ENCODE data around the gene KIRREL3.

The KIRREL3 gene

GRCh38 chr11:126467471-126467870 lies 533.1 kb downstream of the KIRREL3 start:
- H3K4me3 ChIP-seq (ENCODE audit: low read length): no peak overlapping the region
- no peak for TF ChIP-seq CTCF (conservative IDR thresholded peaks at IDR 0.05; ENCODE audit: low read length)
- DNase-seq (ENCODE audit: low read depth): no peak

GRCh38 chr11:126467046-126467370 lies 533.6 kb downstream of the KIRREL3 start:
- no peak overlapping the region for H3K4me3 ChIP-seq (ENCODE audit: low read length)
- TF ChIP-seq CTCF (conservative IDR thresholded peaks at IDR 0.05; ENCODE audit: low read length): no peak
- DNase-seq (ENCODE audit: low read depth): no peak

DNA sequence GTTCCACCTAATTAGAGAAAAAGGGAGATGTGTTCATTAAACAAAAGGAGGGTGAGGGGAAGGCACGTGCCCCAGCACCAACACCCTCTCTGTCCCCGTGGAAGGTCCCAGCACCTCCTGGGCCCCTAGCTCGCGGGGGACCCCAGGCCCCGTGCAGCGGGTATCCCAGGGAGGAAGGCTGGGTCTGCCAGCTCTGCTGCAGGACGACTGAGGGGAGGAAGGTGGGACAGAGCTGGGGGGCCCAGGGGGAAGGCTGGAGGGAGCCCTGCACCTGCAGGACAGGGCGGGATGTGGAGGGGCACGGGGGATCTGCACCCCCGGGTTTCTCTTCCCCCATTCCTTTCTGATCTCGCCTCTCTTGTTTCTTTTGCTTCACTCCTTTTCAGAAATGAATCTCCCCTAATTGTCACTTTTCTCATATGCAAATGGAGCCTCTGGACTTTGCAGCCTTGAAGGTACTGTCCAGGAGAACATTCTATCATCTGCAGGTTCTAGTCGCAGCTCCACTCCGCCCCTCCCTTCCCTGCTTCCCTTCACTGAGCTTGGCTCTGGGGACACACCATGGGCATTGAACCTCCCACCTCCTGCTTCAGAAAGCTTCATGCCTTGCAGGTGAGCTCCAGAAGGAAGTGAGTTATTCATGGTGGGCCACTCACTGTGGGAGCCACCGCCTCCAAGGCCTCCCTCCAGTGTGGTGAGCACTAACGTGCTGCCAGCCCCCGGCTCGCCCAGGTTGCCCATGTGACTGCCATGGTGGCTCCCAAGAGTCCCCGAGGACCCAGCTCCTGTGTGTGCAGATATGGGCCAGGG lies 534.1 kb downstream of the KIRREL3 start:
- no peak for DNase-seq (ENCODE audit: low read depth)
- H3K4me3 ChIP-seq (ENCODE audit: low read length): no peak overlapping the region
- TF ChIP-seq CTCF (conservative IDR thresholded peaks at IDR 0.05; ENCODE audit: low read length): no peak

DNA sequence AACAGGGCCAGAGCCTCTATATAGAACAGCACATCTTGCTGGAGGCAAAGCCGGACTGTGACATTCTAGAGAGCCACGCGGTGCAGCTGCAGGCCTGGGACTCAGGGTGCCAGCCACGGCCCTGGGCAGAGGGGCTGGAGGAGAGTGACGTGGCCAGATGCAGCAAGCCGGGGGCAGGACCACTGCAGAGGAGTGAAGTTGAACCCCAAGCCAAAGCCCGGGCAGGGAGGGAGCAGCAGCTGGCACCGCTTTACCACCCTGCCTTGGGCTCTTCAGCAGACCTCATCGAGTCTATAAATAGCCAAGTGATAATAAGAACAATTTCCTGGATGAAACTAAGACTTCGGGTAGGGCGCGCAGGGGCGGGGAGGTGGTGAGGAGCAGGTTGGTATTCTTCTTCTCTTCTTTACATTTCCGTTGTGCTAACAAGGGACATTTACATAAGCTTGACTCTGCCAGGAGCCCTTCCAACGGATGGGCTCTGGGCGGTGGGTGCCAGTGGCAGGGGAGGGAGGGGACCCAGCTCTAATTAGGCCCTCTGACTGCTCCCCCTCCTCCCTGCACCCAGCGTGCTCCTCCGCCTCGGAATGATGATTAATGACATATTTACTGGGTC lies 534.9 kb downstream of the KIRREL3 start:
- TF ChIP-seq CTCF (conservative IDR thresholded peaks at IDR 0.05; ENCODE audit: low read length): no peak
- no peak for DNase-seq (ENCODE audit: low read depth)
- H3K4me3 ChIP-seq (ENCODE audit: low read length): no peak overlapping the region

GRCh38 chr11:126464796-126465195 lies 535.8 kb downstream of the KIRREL3 start:
- TF ChIP-seq CTCF (conservative IDR thresholded peaks at IDR 0.05; ENCODE audit: low read length): no peak
- no peak overlapping the region for H3K4me3 ChIP-seq (ENCODE audit: low read length)
- DNase-seq (ENCODE audit: low read depth): no peak

DNA sequence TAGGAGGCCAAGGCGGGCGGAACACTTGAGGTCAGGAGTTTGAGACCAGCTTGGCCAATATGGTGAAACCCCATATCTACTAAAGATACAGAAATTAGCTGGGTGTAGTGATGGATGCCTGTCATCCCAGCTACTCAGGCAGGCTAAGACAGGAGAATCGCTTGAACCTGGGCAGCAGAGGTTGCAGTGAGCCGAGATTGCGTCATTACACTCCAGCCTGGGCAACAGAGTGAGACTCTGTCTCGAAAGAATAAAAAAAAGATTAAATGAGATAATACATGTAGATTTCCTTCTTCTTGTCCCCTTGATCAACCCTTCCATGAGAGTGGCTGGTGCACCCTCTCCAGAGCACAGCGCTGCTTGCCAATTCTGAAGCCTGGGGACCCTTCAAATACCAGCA lies 538.1 kb downstream of the KIRREL3 start:
- no peak for DNase-seq (ENCODE audit: low read depth)
- no peak overlapping the region for H3K4me3 ChIP-seq (ENCODE audit: low read length)
- TF ChIP-seq CTCF (conservative IDR thresholded peaks at IDR 0.05; ENCODE audit: low read length): no peak

DNA sequence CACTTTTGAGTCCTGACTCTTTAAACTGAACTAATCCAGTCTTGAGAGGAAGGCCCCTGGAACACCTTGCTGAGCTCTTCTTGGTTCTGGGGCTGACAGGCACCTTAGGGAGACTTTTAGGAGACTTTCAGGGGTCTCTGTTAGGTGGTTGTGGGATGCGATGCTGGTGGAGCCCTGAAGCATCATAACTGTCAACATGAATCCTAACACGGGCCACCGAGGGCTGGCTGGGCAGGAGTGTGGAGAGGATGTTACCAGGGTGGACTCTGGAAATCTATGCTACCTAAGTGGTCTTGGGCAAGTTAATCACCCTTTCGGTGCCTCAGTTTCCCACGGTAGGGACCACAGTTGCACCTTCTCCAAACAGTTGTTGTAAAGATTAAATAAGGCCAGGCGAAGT lies 538.6 kb downstream of the KIRREL3 start:
- no peak for DNase-seq (ENCODE audit: low read depth)

More for the DNA sequence above, 538.6 kb downstream of the KIRREL3 start:
- H3K4me3 ChIP-seq (ENCODE audit: low read length): no peak overlapping the region
- no peak for TF ChIP-seq CTCF (conservative IDR thresholded peaks at IDR 0.05; ENCODE audit: low read length)

All from AG10803 (cell line).